Activated CD8-positive, alpha-beta memory T cell treated with anti-CD3 and anti-CD28 coated beads for 4 hours (primary cell): Measurements from ENCODE around the gene CAMTA1.

ENCODE experiments used
- DNase-seq, 2 donors: peaks; one replicate each; pipeline ENCODE4 v3.0.0-alpha.2; 2020; ENCODE audit warnings: low read depth in 2 of 2

CAMTA1 gene

DNA sequence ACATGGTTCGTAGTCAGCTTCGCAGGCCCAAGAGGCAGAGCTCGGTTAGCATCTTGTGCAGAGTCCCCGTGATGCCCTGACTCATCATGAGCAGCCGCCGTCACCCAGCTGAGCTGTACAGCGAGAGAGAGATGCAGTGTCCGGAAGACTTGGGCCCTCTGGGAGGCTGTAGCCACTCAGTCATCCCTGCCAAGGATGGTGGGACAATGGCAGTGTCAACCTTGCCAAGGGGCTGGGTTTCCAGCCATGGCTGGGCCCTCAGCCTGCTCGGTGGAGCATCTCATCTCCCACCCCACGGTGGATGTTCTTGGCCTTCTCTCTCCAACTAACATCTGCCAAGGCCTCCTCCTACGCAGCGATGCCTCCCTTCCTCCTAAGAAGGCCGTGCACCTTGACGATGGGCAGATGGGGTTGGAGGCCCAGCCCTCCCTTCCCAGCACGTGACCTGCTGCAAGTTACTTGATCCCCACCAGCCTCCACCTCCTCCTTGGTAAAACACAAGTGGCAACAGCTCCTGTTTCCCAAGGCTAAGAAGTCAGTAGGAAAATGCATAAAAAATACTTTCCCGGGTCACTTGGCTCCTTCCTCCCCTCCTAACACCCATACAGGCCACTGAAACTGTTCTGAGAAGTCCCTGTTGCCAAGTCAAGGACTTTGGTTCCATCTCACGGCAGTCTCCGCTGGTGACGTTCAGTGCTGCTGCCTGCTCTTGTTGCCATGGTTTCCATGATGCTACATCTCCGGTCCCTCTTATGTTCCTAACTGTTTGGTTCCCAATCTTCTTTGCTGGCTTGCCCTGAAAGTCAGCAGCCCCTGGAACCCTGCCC lies 601.2 kb downstream of the CAMTA1 start:
- DNase-seq: no peak

DNA sequence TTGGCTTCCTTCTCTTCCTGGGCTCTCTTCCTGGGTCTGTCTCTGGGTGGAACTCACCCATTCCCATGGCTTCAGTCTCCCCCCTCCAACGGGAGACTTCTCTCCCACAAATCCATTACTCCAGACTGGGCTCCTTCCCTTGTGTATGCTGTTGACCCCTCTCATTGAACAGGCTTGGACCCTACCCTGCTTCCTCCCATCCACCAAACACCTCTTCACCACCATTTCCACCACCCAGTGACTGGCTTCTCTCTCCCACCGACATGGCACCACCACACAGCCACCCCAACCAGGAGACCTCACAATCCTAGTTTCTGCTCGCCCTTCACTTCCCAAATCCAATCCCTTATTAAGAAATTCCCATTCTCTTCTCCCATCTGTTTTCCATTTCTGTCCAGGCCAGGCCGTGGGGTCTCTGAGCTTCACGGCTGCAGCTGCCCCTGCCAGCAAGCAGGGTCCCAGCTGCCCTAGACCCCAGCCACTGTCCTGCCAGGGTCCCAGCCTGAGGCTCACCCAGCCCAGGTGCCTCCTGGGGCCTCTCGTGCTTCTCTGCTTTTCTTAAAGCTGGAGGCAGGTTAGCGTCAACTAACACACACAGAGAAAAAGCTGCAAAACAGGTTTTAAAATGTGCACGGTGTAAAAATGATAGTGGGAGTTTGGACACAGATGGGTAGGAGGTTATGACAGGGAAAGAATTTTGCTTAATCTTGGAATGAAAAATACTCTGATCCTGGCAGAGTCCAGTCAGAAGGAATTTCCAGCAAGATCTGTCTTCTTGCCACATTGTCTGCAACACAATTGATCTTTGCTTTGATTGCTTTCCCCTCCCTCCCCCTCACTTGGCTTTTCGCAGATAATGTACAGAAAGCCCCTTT lies 602.0 kb downstream of the CAMTA1 start:
- DNase-seq: no peak

DNA sequence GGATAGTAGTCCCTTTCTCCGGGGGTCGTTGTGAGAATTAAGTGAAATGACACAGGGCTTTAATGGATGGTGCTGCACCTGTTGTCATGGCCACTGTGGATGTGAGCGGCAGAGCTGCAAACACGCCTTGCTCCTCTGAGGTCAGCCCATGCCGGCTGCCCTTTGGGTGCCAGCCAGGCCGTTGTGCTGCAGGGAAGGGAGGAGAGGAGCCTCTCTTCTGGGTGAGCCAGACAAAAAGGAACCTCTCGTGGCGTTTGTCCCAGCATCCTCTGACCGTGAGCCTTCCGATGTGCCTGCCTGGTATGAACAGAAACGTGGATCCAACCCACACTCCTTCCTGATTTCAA lies 602.9 kb downstream of the CAMTA1 start:
- DNase-seq: no peak

- no peak for DNase-seq
Observed at GRCh38 chr1:7388488-7389185, 603.4 kb downstream of the CAMTA1 start.

DNA sequence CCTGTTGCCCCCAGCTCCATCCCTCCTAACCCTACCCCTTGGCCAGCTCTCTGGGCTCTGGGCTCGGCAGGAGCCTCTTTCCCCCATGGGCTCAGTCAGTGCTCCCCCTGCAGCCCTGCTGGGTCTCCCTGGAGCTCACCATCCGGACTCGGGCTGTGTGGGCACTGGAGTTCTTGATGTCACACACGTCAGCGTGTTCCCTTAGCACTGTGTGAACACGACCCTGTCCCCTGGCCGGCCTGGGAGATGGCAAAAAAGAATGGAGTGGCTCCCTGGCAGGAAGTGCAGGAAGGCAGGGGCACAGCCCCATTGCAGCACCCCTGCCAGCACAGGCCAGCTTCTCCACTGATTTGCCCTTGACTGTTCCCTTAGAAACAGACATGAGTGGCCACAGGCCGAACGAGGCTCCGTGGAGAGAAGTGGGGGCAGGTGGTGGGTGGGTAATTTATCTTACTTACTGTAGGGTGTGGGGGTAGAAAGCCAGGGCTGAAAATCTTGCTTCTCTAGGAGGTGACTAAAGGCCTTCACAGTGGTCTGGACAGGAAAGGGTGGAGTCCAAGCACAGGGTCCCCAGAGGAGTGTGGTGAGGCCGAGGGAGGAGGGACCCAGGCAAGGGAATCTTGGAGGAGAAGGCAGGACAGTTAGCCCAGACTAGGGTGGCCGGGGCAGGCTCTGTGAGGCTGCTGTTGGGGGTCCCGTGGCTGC lies 604.1 kb downstream of the CAMTA1 start:
- DNase-seq: no peak

- no peak for DNase-seq
Observed at GRCh38 chr1:7389906-7390603, 604.8 kb downstream of the CAMTA1 start.

DNA sequence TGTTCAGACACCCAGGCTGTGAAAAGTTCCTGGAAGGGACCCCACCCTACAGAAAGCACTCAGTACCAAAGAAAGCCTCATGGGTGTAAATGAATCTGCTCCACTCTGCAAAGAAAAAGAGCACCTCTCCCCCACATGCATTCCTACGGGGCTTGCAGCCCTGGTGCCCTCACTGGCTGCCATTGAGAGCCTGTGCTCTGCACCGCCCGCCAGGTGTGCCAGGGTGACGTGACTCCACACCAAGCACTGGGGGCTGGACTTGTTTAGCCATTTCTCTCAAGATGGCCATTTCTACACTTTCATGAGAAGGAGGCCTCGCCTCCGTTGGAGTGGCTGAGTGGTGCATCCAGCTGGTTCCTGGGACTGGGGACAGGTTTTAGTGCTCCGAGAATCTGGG lies 605.3 kb downstream of the CAMTA1 start:
- no peak for DNase-seq

GRCh38 chr1:7393136-7393535 lies 607.9 kb downstream of the CAMTA1 start:
- DNase-seq: no peak

GRCh38 chr1:7395251-7395650 lies 610.0 kb downstream of the CAMTA1 start:
- no peak for DNase-seq

DNA sequence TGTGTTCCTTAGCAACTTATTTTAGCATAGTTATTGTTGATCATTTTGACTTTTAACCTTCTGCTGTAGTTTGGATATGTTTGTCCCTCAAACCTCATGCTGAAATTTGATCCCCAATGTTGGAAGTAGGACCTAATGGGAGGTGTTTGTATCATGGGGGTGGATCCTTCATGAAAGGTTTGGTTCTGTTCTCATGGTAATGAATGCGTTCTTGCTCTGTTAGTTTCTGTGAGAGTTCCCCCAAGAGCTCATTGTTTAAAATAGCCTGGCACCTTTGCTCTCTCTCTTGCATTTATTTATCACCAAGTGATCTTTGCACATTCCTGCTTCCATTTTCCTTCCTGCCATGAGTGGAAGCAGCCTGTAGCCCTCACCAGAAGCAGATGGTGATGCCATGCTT lies 613.7 kb downstream of the CAMTA1 start:
- DNase-seq: no peak

DNA sequence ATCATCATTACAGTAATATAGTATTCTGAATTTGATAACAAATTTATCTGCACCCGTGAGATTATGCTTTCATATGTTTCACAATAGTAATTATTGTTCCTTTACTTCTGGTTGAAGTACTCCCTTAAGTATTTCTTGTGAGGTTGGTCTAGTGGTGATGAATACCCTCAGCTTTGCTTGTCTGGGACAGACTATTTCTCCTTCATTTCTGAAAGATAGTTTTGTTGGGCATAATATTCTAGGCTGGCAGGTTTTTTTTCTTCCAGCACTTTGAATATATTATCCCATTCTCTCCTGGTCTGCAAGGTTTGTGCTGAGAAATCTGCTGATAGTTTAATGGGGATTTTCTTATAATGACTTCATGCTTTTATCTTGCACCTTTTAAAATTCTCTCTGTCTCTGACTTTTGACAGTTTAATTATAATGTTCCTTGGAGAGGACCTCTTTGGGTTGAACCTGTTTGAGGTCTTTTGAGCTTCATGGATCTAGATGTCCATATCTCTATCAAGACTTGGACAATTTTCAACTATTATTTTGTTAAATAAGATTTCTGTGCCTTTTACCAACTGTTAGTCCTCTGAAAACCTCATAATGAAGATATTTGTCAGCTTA lies 614.4 kb downstream of the CAMTA1 start:
- no peak for DNase-seq

- DNase-seq: no peak
Observed at GRCh38 chr1:7400566-7400965, 615.3 kb downstream of the CAMTA1 start.

DNA sequence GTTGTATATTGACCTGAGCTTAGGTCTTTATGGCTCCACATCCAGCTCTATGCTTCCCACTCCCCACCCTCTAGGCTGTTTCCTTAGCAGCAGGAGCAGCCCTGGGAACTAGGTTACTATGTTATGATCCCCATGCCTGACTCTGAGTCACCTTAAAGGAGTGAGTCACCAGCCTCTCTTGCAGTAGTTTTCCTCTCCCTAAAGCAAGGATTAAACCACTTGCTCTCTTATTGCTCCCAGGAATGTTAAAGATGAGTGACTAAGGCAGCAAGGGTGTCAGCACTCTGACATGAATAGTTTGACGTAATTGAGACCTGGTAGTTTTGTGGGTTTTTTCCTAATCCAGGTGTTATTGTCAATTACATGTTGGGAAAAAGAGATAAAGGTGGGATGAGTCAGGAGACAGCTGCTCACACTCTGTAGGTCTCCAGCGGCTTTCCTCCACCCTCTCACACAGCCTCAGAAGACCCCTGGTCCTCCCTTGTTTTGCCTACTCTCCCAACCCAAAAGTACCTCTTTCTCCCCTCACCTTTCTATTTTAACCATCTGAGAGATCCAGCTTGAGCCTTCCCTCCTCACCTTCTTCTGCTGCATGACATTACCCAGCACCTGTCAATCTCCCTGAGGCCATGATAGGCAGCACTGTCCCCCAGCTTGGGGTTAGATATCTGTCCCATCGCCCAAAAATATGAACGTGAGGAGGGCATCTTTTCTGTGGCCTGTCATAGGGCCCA lies 616.7 kb downstream of the CAMTA1 start:
- DNase-seq: no peak

- no peak for DNase-seq
Observed at GRCh38 chr1:7402548-7402850, 617.2 kb downstream of the CAMTA1 start.

DNA sequence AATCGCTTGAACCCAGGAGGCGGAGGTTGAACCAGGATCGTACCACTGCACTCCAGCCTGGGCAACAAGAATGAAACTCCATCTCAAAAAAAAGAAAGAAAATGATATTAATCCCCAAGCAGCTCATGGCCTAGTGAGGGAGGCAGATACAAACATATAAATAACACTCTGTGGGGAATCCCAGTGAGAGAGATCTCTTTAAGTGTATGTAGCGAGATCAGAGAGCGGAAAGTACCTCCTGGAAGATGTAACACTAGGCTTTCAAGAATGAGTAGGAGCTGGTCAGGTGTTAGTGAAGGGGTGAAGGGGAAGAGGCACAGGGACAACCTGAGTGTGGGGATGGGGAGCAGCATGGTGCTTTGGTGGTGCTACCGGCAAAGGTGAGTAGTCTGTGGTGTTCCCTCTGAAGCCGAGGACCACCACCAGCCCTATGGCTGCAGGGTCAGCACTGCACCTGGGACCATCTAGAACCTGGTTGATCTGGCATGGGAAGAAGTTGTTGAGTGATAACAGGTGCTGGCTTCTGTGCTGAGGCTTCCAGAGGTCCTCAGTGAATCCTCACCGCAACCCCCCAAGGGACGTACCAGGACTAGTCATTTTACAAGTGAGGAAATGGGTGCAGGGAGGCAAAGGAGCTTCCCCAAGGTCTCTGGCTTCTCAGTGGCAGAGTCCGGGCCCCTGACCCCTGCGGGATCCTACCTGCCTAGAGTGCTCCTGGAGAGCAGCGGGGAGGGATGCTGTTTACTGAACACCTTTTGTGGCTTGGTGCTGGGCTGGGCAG lies 618.2 kb downstream of the CAMTA1 start:
- DNase-seq: no peak

- no peak for DNase-seq
Observed at GRCh38 chr1:7404046-7404742, 618.9 kb downstream of the CAMTA1 start.

GRCh38 chr1:7405844-7406500 lies 620.7 kb downstream of the CAMTA1 start:
- no peak for DNase-seq
